ENCODE results near the gene CDK7. TPM values are rescaled to one million over a fixed set of nuclear protein-coding genes. Genes with fewer than 3 reads are reported as not detected.
A peak's percentile ranks its signal among the peaks of the same experiment; 100 is the strongest.
"Not testable (repeated sequence)": the region's sequence is repeated elsewhere in the genome, so short reads cannot be mapped to it uniquely, and the experiment has no call there.

Gene CDK7
- total RNA-seq, 8 experiments from 2014 or later, result 30.8 to 75.9 (median 39.7) TPM

DNA sequence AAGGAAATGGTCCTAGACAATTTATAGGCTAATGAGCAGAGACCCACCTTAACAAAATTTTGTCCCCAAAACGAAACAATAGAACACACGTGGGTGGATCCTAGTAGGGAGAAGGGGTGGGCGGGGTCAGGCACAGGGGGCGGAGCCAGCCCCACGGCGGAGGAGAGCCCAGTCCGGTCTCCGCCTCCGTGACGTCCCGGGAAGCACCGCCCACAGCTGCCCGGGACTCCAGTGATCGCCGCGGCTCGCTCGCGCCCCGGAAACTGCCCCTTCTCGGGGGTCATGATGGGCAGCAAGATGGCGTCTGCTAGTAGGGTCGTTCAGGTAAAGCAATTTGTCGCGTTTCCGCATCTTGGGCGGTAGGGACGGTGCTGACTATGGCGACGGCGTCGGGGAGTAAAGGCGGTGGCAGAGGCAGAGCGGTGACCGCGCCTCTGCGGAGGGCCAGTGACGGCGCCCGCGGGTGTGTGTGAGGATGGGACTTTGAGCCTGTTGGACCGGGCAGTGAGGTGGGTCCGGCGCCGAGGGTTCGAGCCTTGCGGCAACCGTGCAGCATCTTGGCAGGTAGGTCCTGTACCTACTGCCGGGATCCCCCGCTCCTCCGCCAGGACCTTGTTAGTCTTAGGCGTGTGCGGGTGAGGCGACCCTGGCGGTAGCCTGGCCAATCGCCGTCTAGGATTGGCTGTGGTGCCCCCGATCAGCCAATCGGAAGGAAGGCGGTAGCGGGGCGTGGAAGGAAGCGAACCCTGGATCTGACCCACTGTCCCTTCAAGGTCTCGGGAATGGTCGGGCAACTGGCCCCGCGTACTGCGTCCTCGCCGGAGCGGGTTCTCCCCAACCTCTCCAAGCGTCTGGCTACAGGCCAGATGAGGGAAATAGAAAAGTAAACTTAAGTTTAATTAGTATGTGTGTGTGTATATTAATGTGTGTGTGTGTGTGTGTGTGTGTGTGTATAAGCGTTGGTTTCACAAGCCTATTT lies 16.8 kb upstream of the CDK7 start:
- WGBS, 10 experiments, result 0 to 7% (median 0%) methylated on average over 1 to 25 of the region's 73 CpGs; no CpG with 5 or more reads in 2 of the 10 experiments
- in situ Hi-C loops (cut with MboI; ENCODE audit: low pct_unique_long_range_greater_than_20kb in 2 of 9, low sequenced_read_pairs in 9 of 9, unreplicated experiment in 9 of 9), result no loop called here
- peak overlapping the region; percentile 90 to 98 (median 96) for H3K4me3 ChIP-seq
- peak overlapping the region; percentile 90 to 91 for H3K27ac ChIP-seq
- ATAC-seq (replicated peaks in 6 of 8), result peak; percentile 90 to 97 (median 96)
- peaks cover 9 to 10% of the 10 kb centered on the region in 2 donors for H3K4me1 ChIP-seq (replicated peaks in 1 of 2)

DNA sequence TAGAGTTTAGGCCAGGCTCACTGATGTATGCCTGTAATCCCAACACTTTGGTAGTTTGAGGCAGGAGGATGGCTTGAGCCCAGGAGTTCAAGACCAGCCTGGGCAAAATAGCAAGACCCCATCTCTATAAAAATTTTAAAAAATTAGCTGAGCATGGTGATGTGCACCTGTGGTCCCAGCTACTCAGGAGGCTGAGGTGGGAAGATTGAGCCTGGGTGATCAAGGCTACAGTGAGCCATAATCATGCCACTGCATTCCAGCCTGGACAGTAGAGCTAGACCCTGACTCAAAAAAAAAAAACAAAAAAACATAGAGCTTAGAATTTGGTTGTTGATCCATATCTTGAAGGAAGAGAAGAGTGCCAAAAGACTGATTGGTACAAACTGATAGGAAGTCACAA lies 14.7 kb upstream of the CDK7 start:
- in situ Hi-C loops (cut with MboI; ENCODE audit: low pct_unique_long_range_greater_than_20kb in 2 of 9, low sequenced_read_pairs in 9 of 9, unreplicated experiment in 9 of 9), result no loop called here
- H3K4me1 ChIP-seq (replicated peaks in 1 of 2), result peaks cover 9 to 10% of the 10 kb centered on the region in 2 donors
- H3K4me3 ChIP-seq, result no peak overlapping the region
- H3K27ac ChIP-seq, result no peak overlapping the region
- no peak for ATAC-seq (replicated peaks in 6 of 8)

DNA sequence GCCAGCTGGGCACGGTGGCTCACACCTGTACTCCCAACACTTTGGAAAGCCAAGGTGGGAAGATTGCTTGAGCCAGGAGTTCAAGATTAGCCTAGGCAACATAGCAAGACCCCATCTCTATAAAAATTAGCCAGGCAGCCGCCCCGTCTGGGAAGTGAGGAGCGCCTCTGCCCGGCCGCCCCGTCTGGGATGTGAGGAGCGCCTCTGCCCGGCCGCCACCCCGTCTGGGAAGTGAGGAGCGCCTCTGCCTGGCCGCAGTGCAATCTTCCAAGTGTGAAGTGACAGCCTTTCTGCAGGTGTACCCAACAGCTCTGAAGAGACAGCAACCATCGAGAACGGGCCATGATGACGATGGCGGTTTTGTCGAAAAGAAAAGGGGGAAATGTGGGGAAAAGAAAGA lies 14.3 kb upstream of the CDK7 start:
- ATAC-seq (replicated peaks in 6 of 8); in situ Hi-C loops (cut with MboI; ENCODE audit: low pct_unique_long_range_greater_than_20kb in 2 of 9, low sequenced_read_pairs in 9 of 9, unreplicated experiment in 9 of 9); H3K4me3 ChIP-seq; H3K27ac ChIP-seq; H3K4me1 ChIP-seq (replicated peaks in 1 of 2): not testable (repeated sequence)
- WGBS, 10 experiments, result 90 to 100% (median 100%) methylated on average over 1 to 5 of the region's 18 CpGs; no CpG with 5 or more reads in 6 of the 10 experiments

DNA sequence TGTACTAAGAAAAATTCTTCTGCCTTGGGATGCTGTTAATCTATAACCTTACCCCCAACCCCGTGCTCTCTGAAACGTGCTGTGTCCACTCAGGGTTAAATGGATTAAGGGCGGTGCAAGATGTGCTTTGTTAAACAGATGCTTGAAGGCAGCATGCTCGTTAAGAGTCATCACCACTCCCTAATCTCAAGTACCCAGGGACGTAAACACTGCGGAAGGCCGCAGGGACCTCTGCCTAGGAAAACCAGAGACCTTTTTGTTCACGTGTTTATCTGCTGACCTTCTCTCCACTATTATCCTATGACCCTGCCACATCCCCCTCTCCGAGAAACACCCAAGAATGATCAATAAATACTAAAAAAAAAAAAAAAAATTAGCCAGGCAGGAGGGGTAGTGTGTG lies 13.9 kb upstream of the CDK7 start:
- 57 to 71% methylated on average over 1 to 3 of the region's 9 CpGs; no CpG with 5 or more reads in 8 of the 10 experiments for WGBS, 10 experiments
- H3K4me3 ChIP-seq; H3K4me1 ChIP-seq (replicated peaks in 1 of 2); in situ Hi-C loops (cut with MboI; ENCODE audit: low pct_unique_long_range_greater_than_20kb in 2 of 9, low sequenced_read_pairs in 9 of 9, unreplicated experiment in 9 of 9); H3K27ac ChIP-seq; ATAC-seq (replicated peaks in 6 of 8): not testable (repeated sequence)

DNA sequence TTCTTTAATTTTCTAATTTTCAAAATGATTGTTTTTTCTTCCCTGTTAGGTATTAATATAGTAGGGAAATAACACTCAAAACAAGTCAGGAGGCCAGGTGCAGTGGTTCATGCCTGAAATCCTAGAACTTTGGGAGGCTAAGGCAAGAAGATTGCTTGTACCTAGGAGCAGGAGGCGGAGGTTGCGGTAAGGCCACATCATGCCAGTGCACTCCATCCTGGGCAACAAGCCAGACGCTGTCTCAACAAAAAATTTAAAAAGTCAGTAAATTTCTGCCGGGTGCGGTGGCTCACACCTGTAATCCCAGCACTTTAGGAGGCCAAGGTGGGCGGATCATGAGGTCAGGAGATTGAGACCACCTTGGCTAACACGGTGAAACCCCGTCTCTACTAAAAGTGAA lies 10.2 kb upstream of the CDK7 start:
- Histone ChIP-seq H3K4me1 (replicated peaks in 1 of 2) (no peaks in the 10 kb centered on the region), H3K4me3 (no peak overlapping the region), H3K27ac (no peak overlapping the region)
- WGBS, 10 experiments, result 96 to 100% (median 100%) methylated on average over 1 to 7 of the region's 8 CpGs; no CpG with 5 or more reads in 2 of the 10 experiments
- in situ Hi-C loops (cut with MboI; ENCODE audit: low pct_unique_long_range_greater_than_20kb in 2 of 9, low sequenced_read_pairs in 9 of 9, unreplicated experiment in 9 of 9), result no loop called here
- no peak for ATAC-seq (replicated peaks in 6 of 8)

DNA sequence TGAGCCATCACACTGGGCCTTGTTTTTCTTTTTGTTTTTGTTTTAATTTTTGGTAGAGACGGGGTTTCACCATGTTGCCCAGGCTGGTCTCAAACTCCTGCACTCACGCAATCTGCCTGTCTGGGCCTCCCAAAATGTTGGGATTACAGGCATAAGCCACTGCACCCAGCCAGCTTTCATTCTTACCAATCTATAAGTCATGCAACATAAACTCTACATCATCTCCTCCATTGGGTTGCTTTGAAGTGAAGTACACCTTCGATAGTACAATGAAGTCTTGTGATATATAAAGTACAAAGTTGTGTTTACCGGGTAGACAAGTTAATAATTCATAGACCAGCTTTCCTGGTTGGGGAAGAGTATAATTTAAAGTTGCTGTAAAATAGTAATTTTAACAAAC lies 8.8 kb upstream of the CDK7 start:
- ATAC-seq (replicated peaks in 6 of 8), result no peak
- 92 to 100% (median 100%) methylated on average over 1 to 4 of the region's 4 CpGs for WGBS, 10 experiments
- Histone ChIP-seq H3K4me1 (replicated peaks in 1 of 2) (no peaks in the 10 kb centered on the region), H3K4me3 (no peak overlapping the region), H3K27ac (no peak overlapping the region)
- in situ Hi-C loops (cut with MboI; ENCODE audit: low pct_unique_long_range_greater_than_20kb in 2 of 9, low sequenced_read_pairs in 9 of 9, unreplicated experiment in 9 of 9), result no loop called here

DNA sequence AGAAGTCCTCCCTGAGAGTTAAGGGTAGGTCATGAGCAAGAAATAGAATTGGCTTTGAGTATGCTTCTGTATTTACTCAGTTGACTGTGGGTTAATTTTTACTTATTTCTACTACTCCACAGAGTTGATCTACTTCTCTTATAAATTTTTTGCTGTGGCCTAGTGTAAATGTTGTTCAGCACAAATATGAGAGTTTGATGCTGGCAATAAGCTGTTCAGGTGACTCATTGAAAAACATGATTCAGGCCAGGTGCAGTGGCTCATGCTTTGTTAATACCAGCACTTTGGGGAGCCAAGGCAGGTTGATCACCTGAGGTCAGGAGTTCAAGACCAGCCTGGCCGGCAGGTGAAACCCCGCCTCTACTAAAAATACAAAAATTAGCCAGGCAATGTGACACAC lies 4.5 kb upstream of the CDK7 start:
- Histone ChIP-seq H3K4me1 (replicated peaks in 1 of 2) (peaks cover 0 to 4% of the 10 kb centered on the region in 2 donors), H3K27ac (no peak overlapping the region), H3K4me3 (no peak overlapping the region)
- in situ Hi-C loops (cut with MboI; ENCODE audit: low pct_unique_long_range_greater_than_20kb in 2 of 9, low sequenced_read_pairs in 9 of 9, unreplicated experiment in 9 of 9), result no loop called here
- 100% methylated on average over 2 of the region's 2 CpGs; no CpG with 5 or more reads in 7 of the 10 experiments for WGBS, 10 experiments
- ATAC-seq (replicated peaks in 6 of 8), result no peak

DNA sequence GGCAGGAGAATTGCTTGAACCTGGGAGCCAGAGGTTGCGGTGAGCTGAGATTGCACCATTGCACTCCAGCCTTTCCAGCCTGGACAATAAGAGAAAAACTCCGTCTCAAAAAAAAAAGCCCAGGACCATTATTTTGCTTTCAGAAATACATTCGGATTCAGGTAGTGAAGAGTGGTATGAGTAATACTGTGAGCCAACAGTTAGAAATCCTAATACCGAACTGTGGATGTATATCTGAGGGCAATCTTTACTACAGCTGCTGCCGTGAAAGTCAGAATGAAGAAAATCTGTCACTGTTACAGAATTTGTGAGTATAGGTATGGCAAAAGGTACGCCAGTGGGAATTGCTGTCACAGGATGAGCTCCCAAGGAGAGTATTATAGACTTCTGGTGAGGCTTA lies 3.4 kb upstream of the CDK7 start:
- WGBS, 10 experiments, result 39 to 98% (median 92%) methylated on average over 2 to 6 of the region's 6 CpGs; no CpG with 5 or more reads in 3 of the 10 experiments
- no peak for ATAC-seq (replicated peaks in 6 of 8)
- no peak overlapping the region for H3K27ac ChIP-seq
- peaks cover 5 to 13% of the 10 kb centered on the region in 2 donors for H3K4me1 ChIP-seq (replicated peaks in 1 of 2)
- in situ Hi-C loops (cut with MboI; ENCODE audit: low pct_unique_long_range_greater_than_20kb in 2 of 9, low sequenced_read_pairs in 9 of 9, unreplicated experiment in 9 of 9), result no loop called here
- H3K4me3 ChIP-seq, result no peak overlapping the region

DNA sequence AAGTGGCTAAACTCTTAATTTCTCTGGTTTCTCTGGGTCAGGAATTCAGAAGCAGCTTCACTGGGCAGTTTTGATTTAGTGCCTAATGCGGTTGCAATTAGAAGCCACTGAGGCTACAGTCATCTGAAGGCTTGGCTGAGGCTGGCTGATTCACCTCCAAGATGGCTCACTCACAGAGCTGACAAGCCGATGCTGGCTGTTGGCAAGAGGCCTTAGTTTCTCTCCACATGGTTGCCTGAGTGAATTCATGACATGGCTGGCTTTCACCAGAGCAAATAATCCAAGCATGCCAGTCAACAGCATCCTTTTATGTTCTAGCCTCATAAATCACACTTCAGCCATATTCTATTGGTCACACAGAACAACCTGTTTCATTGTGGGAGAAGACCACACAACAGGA lies 2.8 kb upstream of the CDK7 start:
- WGBS, 10 experiments, result 0 to 100% (median 83%) methylated on average over 1 to 2 of the region's 2 CpGs; no CpG with 5 or more reads in 2 of the 10 experiments

DNA sequence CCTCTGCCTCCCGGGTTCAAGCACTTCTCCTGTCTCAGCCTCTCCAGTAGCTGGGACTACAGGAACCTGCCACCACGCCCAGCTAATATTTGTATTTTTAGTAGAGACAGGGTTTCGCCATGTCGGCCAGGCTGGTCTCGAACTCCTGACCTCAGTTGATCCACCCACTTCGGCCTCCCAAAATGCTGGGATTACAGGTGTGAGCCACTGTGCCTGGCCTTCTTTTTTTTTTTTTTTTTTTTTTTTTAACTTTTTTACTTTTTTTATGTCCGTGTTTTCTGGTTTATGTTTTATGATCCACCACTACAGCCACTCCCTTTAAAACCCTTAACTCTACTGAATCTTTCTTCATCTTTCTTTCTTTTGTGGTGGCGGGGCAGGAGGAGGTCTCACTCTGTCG lies 2.0 kb downstream of the CDK7 start:
- H3K4me3 ChIP-seq, result not testable (repeated sequence)
- peaks cover 5 to 15% of the 10 kb centered on the region in 2 donors for H3K4me1 ChIP-seq (replicated peaks in 1 of 2)

More for the DNA sequence above, 2.8 kb upstream of the CDK7 start:
- ATAC-seq (replicated peaks in 6 of 8), result peak in 1 of 8 experiments; percentile 23
- Histone ChIP-seq H3K27ac (no peak overlapping the region), H3K4me1 (replicated peaks in 1 of 2) (peaks cover 5 to 15% of the 10 kb centered on the region in 2 donors), H3K4me3 (no peak overlapping the region)
- in situ Hi-C loops (cut with MboI; ENCODE audit: low pct_unique_long_range_greater_than_20kb in 2 of 9, low sequenced_read_pairs in 9 of 9, unreplicated experiment in 9 of 9), result no loop called here

DNA sequence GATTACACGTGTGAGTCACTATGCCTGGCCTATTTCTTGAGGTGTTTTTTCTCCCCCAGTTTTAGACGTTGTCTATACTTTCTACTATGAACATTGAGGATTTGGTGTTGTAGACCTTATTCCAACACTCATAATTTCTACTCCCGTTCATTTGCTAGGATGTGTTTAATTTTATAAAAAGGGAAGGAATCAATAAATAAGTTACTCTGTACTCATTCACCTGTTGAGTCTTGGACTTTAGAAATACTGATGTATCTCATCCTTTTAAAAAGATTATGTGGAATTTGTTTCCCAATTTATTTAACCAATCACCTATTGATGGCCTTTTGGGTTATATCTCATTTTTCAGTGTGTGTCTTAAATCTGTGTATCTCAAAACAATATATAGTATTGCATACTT lies 3.2 kb downstream of the CDK7 start:
- in situ Hi-C loops (cut with MboI; ENCODE audit: low pct_unique_long_range_greater_than_20kb in 2 of 9, low sequenced_read_pairs in 9 of 9, unreplicated experiment in 9 of 9), result no loop called here
- Histone ChIP-seq H3K4me3 (no peak overlapping the region), H3K27ac (no peak overlapping the region), H3K4me1 (replicated peaks in 1 of 2) (peaks cover 5 to 15% of the 10 kb centered on the region in 2 donors)
- WGBS, 10 experiments, result 14 to 100% (median 86%) methylated on average over 1 to 3 of the region's 3 CpGs; no CpG with 5 or more reads in 1 of the 10 experiments
- ATAC-seq (replicated peaks in 6 of 8), result no peak

More for the DNA sequence above, 2.0 kb downstream of the CDK7 start:
- WGBS, 10 experiments, result 89 to 100% (median 96%) methylated on average over 1 to 9 of the region's 9 CpGs; no CpG with 5 or more reads in 2 of the 10 experiments
- H3K27ac ChIP-seq; ATAC-seq (replicated peaks in 6 of 8); in situ Hi-C loops (cut with MboI; ENCODE audit: low pct_unique_long_range_greater_than_20kb in 2 of 9, low sequenced_read_pairs in 9 of 9, unreplicated experiment in 9 of 9): not testable (repeated sequence)

DNA sequence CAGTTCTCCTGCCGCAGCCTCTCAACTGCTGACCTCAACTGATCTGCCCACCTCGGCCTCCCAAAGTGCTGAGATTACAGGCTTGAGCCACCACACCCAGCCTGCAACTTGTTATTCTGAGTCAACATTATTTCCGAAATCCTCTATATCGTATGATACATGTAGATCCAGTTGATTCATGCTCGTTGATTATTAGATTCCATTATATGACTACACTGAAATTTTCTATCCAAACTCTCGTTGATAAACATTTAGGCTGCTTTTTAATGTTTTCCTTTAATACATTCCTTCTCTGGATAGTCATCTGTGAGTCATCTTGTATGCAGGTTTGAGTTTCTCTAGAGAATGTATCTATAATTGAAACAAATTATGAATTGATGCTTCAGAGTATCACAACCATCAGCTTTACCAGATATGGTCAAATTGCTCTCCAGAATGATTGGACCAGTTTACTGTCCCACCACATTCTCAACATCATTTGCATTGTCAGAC lies 4.1 kb downstream of the CDK7 start:
- Histone ChIP-seq H3K27ac (no peak overlapping the region), H3K4me1 (replicated peaks in 1 of 2) (peaks cover 5 to 15% of the 10 kb centered on the region in 2 donors), H3K4me3 (no peak overlapping the region)
- ATAC-seq (replicated peaks in 6 of 8), result peak in 2 of 8 experiments; percentile 8 to 11
- in situ Hi-C loops (cut with MboI; ENCODE audit: low pct_unique_long_range_greater_than_20kb in 2 of 9, low sequenced_read_pairs in 9 of 9, unreplicated experiment in 9 of 9), result no loop called here
- 7 to 100% (median 85%) methylated on average over 3 to 6 of the region's 6 CpGs; no CpG with 5 or more reads in 2 of the 10 experiments for WGBS, 10 experiments

DNA sequence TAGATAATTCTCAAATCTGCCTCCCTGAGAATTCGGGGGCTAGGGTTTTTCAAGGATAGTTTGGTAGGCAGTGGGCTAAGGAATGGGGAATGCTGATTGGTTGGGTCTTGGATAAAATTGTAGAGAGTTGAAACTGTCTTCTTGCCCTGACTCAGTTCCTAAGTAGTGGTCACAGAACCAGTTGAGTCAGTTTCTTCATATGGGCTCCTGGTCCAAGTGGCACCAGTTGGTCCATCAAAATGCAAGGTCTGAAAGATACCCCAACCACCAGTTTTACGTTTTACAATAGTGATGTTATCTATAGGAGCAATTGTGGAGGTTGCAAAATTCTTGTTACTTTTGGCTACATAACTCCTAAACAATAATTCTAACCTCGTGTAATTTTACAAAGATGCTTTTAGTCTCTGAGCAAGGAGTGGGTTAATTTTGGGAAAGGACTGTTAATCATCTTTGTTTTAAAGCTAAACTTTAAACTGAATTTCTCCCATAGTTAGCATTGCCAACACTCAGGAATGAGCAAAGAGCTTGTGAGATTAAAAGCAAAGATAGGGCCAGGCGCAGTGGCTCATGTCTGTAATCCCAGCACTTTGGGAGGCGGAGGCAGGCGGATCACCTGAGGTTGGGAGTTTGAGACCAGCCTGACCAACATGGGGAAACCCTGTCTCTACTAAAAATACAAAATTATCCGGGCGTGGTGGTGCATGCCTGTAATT lies 7.7 kb downstream of the CDK7 start:
- Histone ChIP-seq H3K27ac (no peak overlapping the region), H3K4me3 (no peak overlapping the region), H3K4me1 (replicated peaks in 1 of 2) (no peaks in the 10 kb centered on the region)
- ATAC-seq (replicated peaks in 6 of 8), result no peak
- in situ Hi-C loops (cut with MboI; ENCODE audit: low pct_unique_long_range_greater_than_20kb in 2 of 9, low sequenced_read_pairs in 9 of 9, unreplicated experiment in 9 of 9), result no loop called here
- WGBS, 10 experiments, result 73 to 100% (median 98%) methylated on average over 1 to 6 of the region's 8 CpGs; no CpG with 5 or more reads in 1 of the 10 experiments
